Epithelial cell of proximal tubule (primary cell): Measurements from ENCODE around the gene PDE6G. TPM values are rescaled to one million over a fixed set of nuclear protein-coding genes. Genes with fewer than 3 reads are reported as not detected.

Experiments
- DNase-seq: peaks from one replicate; pipeline ENCODE4 v3.0.0-alpha.2; 2011; ENCODE audit warnings: low read depth
- H3K4me3 ChIP-seq: 2 replicates; pipeline ENCODE4 v1.5.1; 2011; ENCODE audit warnings: low read depth, mild to moderate bottlenecking, low read length
- CTCF ChIP-seq: conservative IDR thresholded peaks from 2 replicates; pipeline ENCODE4 v1.5.1; 2012; ENCODE audit warnings: low read depth, mild to moderate bottlenecking, low read length
- total RNA-seq: library from RNA; depleted of rRNA; stranded (reverse); fragments of >200 nt; gene quantifications from 2 replicates; pipeline ENCODE4 v1.2.3, GENCODE V29; 2015

The PDE6G gene
- total RNA-seq, 1 donor from 2014 or later, result 23.5 TPM

- TF ChIP-seq CTCF, result no peak
- DNase-seq, result no peak
- H3K4me3 ChIP-seq, result no peak overlapping the region
Observed at GRCh38 chr17:81687770-81688541, 31.6 kb upstream of the PDE6G start.

- no peak for DNase-seq
- no peak overlapping the region for H3K4me3 ChIP-seq
- TF ChIP-seq CTCF, result no peak
Observed at GRCh38 chr17:81686614-81687013, 30.3 kb upstream of the PDE6G start.

GRCh38 chr17:81685108-81685507 lies 28.8 kb upstream of the PDE6G start:
- no peak for DNase-seq
- no peak for TF ChIP-seq CTCF
- H3K4me3 ChIP-seq, result peak overlapping the region; percentile 96

- TF ChIP-seq CTCF, result no peak
- DNase-seq, result no peak
- peak overlapping the region; percentile 96 for H3K4me3 ChIP-seq
Observed at GRCh38 chr17:81684442-81684911, 28.1 kb upstream of the PDE6G start.

GRCh38 chr17:81683584-81684441 lies 27.5 kb upstream of the PDE6G start, which contains the start of the genes ARL16 and HGS:
Gene ARL16, minus strand, starts transcription at chr17:81683797. Its CDS starts 44 bp downstream, at chr17:81683753.
Gene HGS, plus strand, starts transcription at chr17:81684011. Its CDS starts 56 bp downstream, at chr17:81684067.
- no peak for TF ChIP-seq CTCF
- peak within 1 kb of the TSS; percentile 96 for H3K4me3 ChIP-seq
- peak; percentile 91 for DNase-seq

GRCh38 chr17:81683208-81683583 lies 26.9 kb upstream of the PDE6G start:
- TF ChIP-seq CTCF, result no peak
- DNase-seq, result no peak
- peak overlapping the region; percentile 96 for H3K4me3 ChIP-seq
